Measurements from ENCODE around the gene FNIP2. TPM values are rescaled to one million over a fixed set of nuclear protein-coding genes. Genes with fewer than 3 reads are reported as not detected.

FNIP2 gene
- total RNA-seq, 3 donors from 2014 or later (not counting 1 experiment from before 2014, with no cell fraction given) = 19.4 to 22.6 (median 21.8) TPM

- 100% methylated on average over 3 of the region's 3 CpGs for WGBS (ENCODE audit: insufficient coverage)
- Mint-ChIP-seq H3K27ac (peak overlapping the region in 1 of 2 donors; percentile 11), H3K9me3 (no peaks in the 10 kb centered on the region), H3K27me3 (ENCODE audit: low read depth in 2 of 2) (no peaks in the 10 kb centered on the region), H3K36me3 (no peaks in the 10 kb centered on the region), H3K4me1 (peaks cover 50 to 70% of the 10 kb centered on the region in 2 donors), H3K4me3 (no peak overlapping the region)
- Histone ChIP-seq H3K27me3 (ENCODE audit: control insufficient read depth, insufficient read depth, low read length) (no peaks in the 10 kb centered on the region), H3K4me3 (ENCODE audit: low read length) (no peak overlapping the region), H3K36me3 (ENCODE audit: control insufficient read depth, insufficient read depth, low read length) (no peaks in the 10 kb centered on the region), H3K27ac (ENCODE audit: low read length) (no peak overlapping the region), H3K4me1 (ENCODE audit: control insufficient read depth, insufficient read depth, low read length) (peaks cover 24% of the 10 kb centered on the region), H3K9me3 (ENCODE audit: control insufficient read depth, insufficient read depth, low read length) (no peaks in the 10 kb centered on the region)
- no peak for TF ChIP-seq CTCF (IDR thresholded peaks at IDR 0.05)
- intact Hi-C loops (cut with micrococcal nuclease) = loop anchor here (5.0 kb wide), 1 partner anchor 141 kb away; the partner anchor contains the start of genes C4orf46 and ETFDH
- DNase-seq (no peak), ATAC-seq (no peak)
These were observed 44.3 kb downstream of the FNIP2 start for GRCh38 chr4:158813113-158813512.

DNA sequence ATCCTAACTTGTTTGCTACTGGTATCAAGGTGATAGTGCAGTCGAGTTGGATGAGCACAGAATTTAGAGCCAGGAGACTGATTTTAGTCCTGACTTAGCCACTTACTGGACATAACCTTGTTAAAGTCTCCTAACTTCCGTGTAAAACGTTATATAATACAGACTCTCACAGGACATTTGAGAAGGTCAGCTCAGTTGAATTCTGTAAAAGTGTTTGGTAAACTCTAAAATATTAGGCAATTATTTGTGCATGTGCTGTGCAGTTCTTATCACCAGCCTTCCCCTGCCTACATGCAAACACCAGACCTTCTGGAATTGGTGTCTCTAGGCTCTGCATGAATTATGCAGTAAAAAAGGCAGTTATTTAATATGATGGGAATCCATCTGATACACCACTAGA is 45.4 kb downstream of the FNIP2 start:
- H3K9me3 ChIP-seq (ENCODE audit: control insufficient read depth, insufficient read depth, low read length) = no peaks in the 10 kb centered on the region
- intact Hi-C loops (cut with micrococcal nuclease) = loop anchor here (5.0 kb wide), 1 partner anchor 142 kb away; the partner anchor contains the start of genes C4orf46 and ETFDH
- H3K27ac Mint-ChIP-seq = peak overlapping the region in 1 of 2 donors; percentile 30
- ATAC-seq (no peak), DNase-seq (no peak)
- no peaks in the 10 kb centered on the region for H3K27me3 Mint-ChIP-seq (ENCODE audit: low read depth in 2 of 2)
- H3K4me1 ChIP-seq (ENCODE audit: control insufficient read depth, insufficient read depth, low read length) = peaks cover 21% of the 10 kb centered on the region
- no peaks in the 10 kb centered on the region for H3K36me3 Mint-ChIP-seq
- H3K27ac ChIP-seq (ENCODE audit: low read length) = no peak overlapping the region
- H3K4me1 Mint-ChIP-seq = peaks cover 52 to 70% of the 10 kb centered on the region in 2 donors
- TF ChIP-seq CTCF (IDR thresholded peaks at IDR 0.05) = no peak
- no peak overlapping the region for H3K4me3 ChIP-seq (ENCODE audit: low read length)
- no peak overlapping the region for H3K4me3 Mint-ChIP-seq
- H3K36me3 ChIP-seq (ENCODE audit: control insufficient read depth, insufficient read depth, low read length) = no peaks in the 10 kb centered on the region
- WGBS (ENCODE audit: insufficient coverage) = 80% methylated on average over 3 of the region's 3 CpGs
- H3K27me3 ChIP-seq (ENCODE audit: control insufficient read depth, insufficient read depth, low read length) = no peaks in the 10 kb centered on the region
- H3K9me3 Mint-ChIP-seq = no peaks in the 10 kb centered on the region

DNA sequence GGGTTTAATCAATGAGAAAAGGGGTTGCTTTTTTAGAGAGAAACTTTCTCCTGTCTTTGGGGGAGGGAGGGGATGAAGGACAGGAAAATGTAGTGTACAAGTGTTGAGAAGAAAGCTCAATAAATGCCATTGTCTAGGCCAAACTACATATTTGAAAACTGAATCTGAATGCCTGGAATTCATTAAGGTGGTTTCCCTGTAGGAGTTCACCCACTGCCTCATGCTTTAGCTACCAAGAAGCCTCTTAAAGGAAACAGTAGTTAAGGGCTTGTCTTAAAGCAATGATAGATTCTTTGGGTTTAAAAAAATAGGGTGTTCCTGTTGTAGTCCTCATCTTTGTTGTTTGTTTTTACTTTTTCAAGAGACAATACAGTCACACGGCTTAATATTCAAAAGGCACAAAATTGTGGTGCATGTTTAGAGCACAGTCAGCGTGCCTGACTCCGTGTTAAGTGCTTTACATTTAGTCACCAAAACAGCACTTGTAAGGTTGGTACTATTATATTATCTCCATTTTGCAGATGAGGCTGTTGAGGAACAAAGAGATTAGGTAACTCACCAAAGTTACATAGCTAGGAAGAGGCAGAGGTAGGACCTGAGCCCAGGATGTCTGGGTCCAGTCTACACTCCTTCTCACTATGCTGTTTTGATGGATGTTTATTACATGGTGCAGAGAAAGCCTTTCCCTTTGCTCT is 46.0 kb downstream of the FNIP2 start:
- H3K4me3 Mint-ChIP-seq = no peak overlapping the region
- DNase-seq (no peak), ATAC-seq (no peak)
- H3K27me3 Mint-ChIP-seq (ENCODE audit: low read depth in 2 of 2) = no peaks in the 10 kb centered on the region
- peak overlapping the region in 1 of 2 donors; percentile 30 for H3K27ac Mint-ChIP-seq
- intact Hi-C loops (cut with micrococcal nuclease) = loop anchor here (5.0 kb wide), 2 partner anchors 38 to 142 kb away; partner anchors contain the start of genes C4orf46 and ETFDH
- no peak overlapping the region for H3K27ac ChIP-seq (ENCODE audit: low read length)
- H3K9me3 Mint-ChIP-seq = no peaks in the 10 kb centered on the region
- H3K4me3 ChIP-seq (ENCODE audit: low read length) = no peak overlapping the region
- H3K9me3 ChIP-seq (ENCODE audit: control insufficient read depth, insufficient read depth, low read length) = no peaks in the 10 kb centered on the region
- no peak for TF ChIP-seq CTCF (IDR thresholded peaks at IDR 0.05)
- no peaks in the 10 kb centered on the region for H3K27me3 ChIP-seq (ENCODE audit: control insufficient read depth, insufficient read depth, low read length)
- peaks cover 19% of the 10 kb centered on the region for H3K4me1 ChIP-seq (ENCODE audit: control insufficient read depth, insufficient read depth, low read length)
- WGBS (ENCODE audit: insufficient coverage) = 91% methylated on average over 3 of the region's 3 CpGs
- H3K4me1 Mint-ChIP-seq = peaks cover 47 to 69% of the 10 kb centered on the region in 2 donors
- no peaks in the 10 kb centered on the region for H3K36me3 ChIP-seq (ENCODE audit: control insufficient read depth, insufficient read depth, low read length)
- no peaks in the 10 kb centered on the region for H3K36me3 Mint-ChIP-seq

Measured in natural killer cell (primary cell).